Activated B cell treated with CpG ODN at 0.5 μM for 24 hours (primary cell): ENCODE results near the gene PLEKHM3. TPM values are rescaled to one million over a fixed set of nuclear protein-coding genes. Genes with fewer than 3 reads are reported as not detected.

Source experiments
- ATAC-seq: fragments of 200-7000 bp; cut with Tn5 transposase; one replicate; pipeline ENCODE4 v1.10.0; 2021; ENCODE audit warnings: low read depth, mild to moderate bottlenecking, moderate library complexity
- CTCF ChIA-PET: fragments of 350-600 bp; sonication (Branson Sonifier 250); formaldehyde crosslinking; loops from one replicate; lab custom pipeline; 2021; ENCODE audit warnings: antibody characterized with exemption; lab: Charles Lee
- POLR2A ChIA-PET: fragments of 350-600 bp; sonication (Branson Sonifier 250); formaldehyde crosslinking; loops from one replicate; lab custom pipeline; 2021; ENCODE audit warnings: antibody characterized with exemption; lab: Charles Lee
- DNase-seq: peaks from one replicate; pipeline ENCODE4 v3.0.0; 2022
- H3K27ac Mint-ChIP-seq: one replicate; pipeline ENCODE4 v1.8.0; 2020; ENCODE audit warnings: mixed read lengths
- H3K27me3 Mint-ChIP-seq: one replicate; pipeline ENCODE4 v1.8.0; 2021; ENCODE audit warnings: mixed read lengths
- H3K36me3 Mint-ChIP-seq: one replicate; pipeline ENCODE4 v1.8.0; 2021; ENCODE audit warnings: low read depth, mixed read lengths
- H3K4me1 Mint-ChIP-seq: one replicate; pipeline ENCODE4 v1.8.0; 2021; ENCODE audit warnings: mixed read lengths
- H3K4me3 Mint-ChIP-seq: one replicate; pipeline ENCODE4 v1.8.0; 2020; ENCODE audit warnings: mild to moderate bottlenecking, mixed read lengths
- H3K9me3 Mint-ChIP-seq: one replicate; pipeline ENCODE4 v1.8.0; 2020; ENCODE audit warnings: mixed read lengths
- CTCF ChIP-seq: fragments of 200-600 bp; IDR thresholded peaks from one replicate; pipeline ENCODE4 v1.8.0; 2022; ENCODE audit warnings: antibody characterized with exemption, mild to moderate bottlenecking
- intact Hi-C: fragments of 100-400 bp; cut with micrococcal nuclease; formaldehyde crosslinking; loops from one replicate; pipeline ENCODE4 v1.15.1; 2024
- total RNA-seq: library from RNA; stranded (reverse); gene quantifications from 2 replicates; pipeline ENCODE4 v1.2.3, GENCODE V29; 2022

The PLEKHM3 gene
- total RNA-seq, 1 donor from 2014 or later = 12.0 TPM

GRCh38 chr2:207891086-207891844 is 134.1 kb downstream of the PLEKHM3 start:
- no peak for TF ChIP-seq CTCF
- intact Hi-C loops = no loop called here
- Mint-ChIP-seq H3K27ac (no peak overlapping the region), H3K9me3 (no peaks in the 10 kb centered on the region), H3K36me3 (peaks cover under 1% of the 10 kb centered on the region), H3K4me1 (no peaks in the 10 kb centered on the region), H3K27me3 (no peaks in the 10 kb centered on the region), H3K4me3 (no peak overlapping the region)
- POLR2A ChIA-PET = no interaction called here
- CTCF ChIA-PET = no interaction called here
- ATAC-seq (no peak), DNase-seq (no peak)

- Mint-ChIP-seq H3K36me3 (no peaks in the 10 kb centered on the region), H3K27ac (no peak overlapping the region), H3K9me3 (no peaks in the 10 kb centered on the region), H3K4me1 (peaks cover 3% of the 10 kb centered on the region), H3K27me3 (no peaks in the 10 kb centered on the region), H3K4me3 (no peak overlapping the region)
- POLR2A ChIA-PET = no interaction called here
- intact Hi-C loops = no loop called here
- CTCF ChIA-PET = no interaction called here
- no peak for TF ChIP-seq CTCF
- DNase-seq (no peak), ATAC-seq (no peak)
Observed at GRCh38 chr2:207887500-207887899, 137.8 kb downstream of the PLEKHM3 start.

GRCh38 chr2:207885010-207885409 is 140.3 kb downstream of the PLEKHM3 start:
- TF ChIP-seq CTCF = no peak
- no peak overlapping the region for H3K27ac Mint-ChIP-seq
- H3K9me3 Mint-ChIP-seq = no peaks in the 10 kb centered on the region

GRCh38 chr2:207884127-207884526 is 141.2 kb downstream of the PLEKHM3 start:
- Mint-ChIP-seq H3K36me3 (no peaks in the 10 kb centered on the region), H3K9me3 (no peaks in the 10 kb centered on the region), H3K4me1 (peaks cover 3% of the 10 kb centered on the region), H3K4me3 (no peak overlapping the region), H3K27me3 (no peaks in the 10 kb centered on the region), H3K27ac (no peak overlapping the region)
- ATAC-seq (no peak), DNase-seq (no peak)
- CTCF ChIA-PET = no interaction called here
- POLR2A ChIA-PET = no interaction called here
- intact Hi-C loops = no loop called here
- TF ChIP-seq CTCF = no peak

More at GRCh38 chr2:207885010-207885409, 140.3 kb downstream of the PLEKHM3 start:
- DNase-seq (no peak), ATAC-seq (no peak)
- H3K27me3 Mint-ChIP-seq = no peaks in the 10 kb centered on the region
- intact Hi-C loops = no loop called here
- H3K4me1 Mint-ChIP-seq = peaks cover 3% of the 10 kb centered on the region
- no peaks in the 10 kb centered on the region for H3K36me3 Mint-ChIP-seq
- CTCF ChIA-PET = no interaction called here
- POLR2A ChIA-PET = no interaction called here
- no peak overlapping the region for H3K4me3 Mint-ChIP-seq

GRCh38 chr2:207883002-207883780 is 142.1 kb downstream of the PLEKHM3 start:
- Mint-ChIP-seq H3K27me3 (no peaks in the 10 kb centered on the region), H3K4me1 (peaks cover 3% of the 10 kb centered on the region), H3K9me3 (no peaks in the 10 kb centered on the region), H3K27ac (no peak overlapping the region), H3K4me3 (no peak overlapping the region), H3K36me3 (no peaks in the 10 kb centered on the region)
- CTCF ChIA-PET = no interaction called here
- POLR2A ChIA-PET = no interaction called here
- DNase-seq = no peak
- no peak for ATAC-seq
- intact Hi-C loops = no loop called here
- no peak for TF ChIP-seq CTCF
